CD4-positive, alpha-beta T cell treated with Interleukin-15 for 1 hour (primary cell): Measurements from ENCODE around the gene PTCD1.

Experiments used
- DNase-seq: peaks from one replicate; pipeline ENCODE4 v3.0.0-alpha.2; 2020

PTCD1 gene

GRCh38 chr7:99368750-99369389 is 69.7 kb downstream of the PTCD1 start:
- DNase-seq: no peak
